ENCODE data around the gene ZNF385B. TPM values are rescaled to one million over a fixed set of nuclear protein-coding genes. Genes with fewer than 3 reads are reported as not detected.

ZNF385B gene
- total RNA-seq, 1 donor from 2014 or later, result 1.9 TPM

GRCh38 chr2:179447421-179447820 lies 414.0 kb downstream of the ZNF385B start:
- Mint-ChIP-seq H3K4me1 (ENCODE audit: unreplicated experiment) (peaks cover 5% of the 10 kb centered on the region), H3K27ac (no peak overlapping the region), H3K9me3 (no peaks in the 10 kb centered on the region), H3K27me3 (no peaks in the 10 kb centered on the region), H3K36me3 (no peaks in the 10 kb centered on the region), H3K4me3 (no peak overlapping the region)
- TF ChIP-seq CTCF (conservative IDR thresholded peaks at IDR 0.05), result no peak
- DNase-seq (ENCODE audit: extremely low spot score, unreplicated experiment), result no peak

GRCh38 chr2:179446476-179447141 lies 414.8 kb downstream of the ZNF385B start:
- Mint-ChIP-seq H3K27me3 (no peaks in the 10 kb centered on the region), H3K4me1 (ENCODE audit: unreplicated experiment) (peaks cover 5% of the 10 kb centered on the region), H3K4me3 (no peak overlapping the region), H3K27ac (no peak overlapping the region), H3K36me3 (no peaks in the 10 kb centered on the region), H3K9me3 (no peaks in the 10 kb centered on the region)
- no peak for DNase-seq (ENCODE audit: extremely low spot score, unreplicated experiment)
- TF ChIP-seq CTCF (conservative IDR thresholded peaks at IDR 0.05), result no peak

GRCh38 chr2:179444056-179444455 lies 417.4 kb downstream of the ZNF385B start:
- no peak overlapping the region for H3K4me3 Mint-ChIP-seq
- H3K9me3 Mint-ChIP-seq, result no peaks in the 10 kb centered on the region
- no peaks in the 10 kb centered on the region for H3K27me3 Mint-ChIP-seq
- peaks cover 5% of the 10 kb centered on the region for H3K4me1 Mint-ChIP-seq (ENCODE audit: unreplicated experiment)
- no peak for TF ChIP-seq CTCF (conservative IDR thresholded peaks at IDR 0.05)
- no peak overlapping the region for H3K27ac Mint-ChIP-seq
- no peak for DNase-seq (ENCODE audit: extremely low spot score, unreplicated experiment)
- no peaks in the 10 kb centered on the region for H3K36me3 Mint-ChIP-seq

GRCh38 chr2:179443180-179443579 lies 418.2 kb downstream of the ZNF385B start:
- DNase-seq (ENCODE audit: extremely low spot score, unreplicated experiment), result no peak
- H3K9me3 Mint-ChIP-seq, result no peaks in the 10 kb centered on the region
- TF ChIP-seq CTCF (conservative IDR thresholded peaks at IDR 0.05), result no peak
- no peaks in the 10 kb centered on the region for H3K36me3 Mint-ChIP-seq
- no peaks in the 10 kb centered on the region for H3K27me3 Mint-ChIP-seq
- H3K4me3 Mint-ChIP-seq, result no peak overlapping the region
- H3K4me1 Mint-ChIP-seq (ENCODE audit: unreplicated experiment), result peaks cover 10% of the 10 kb centered on the region
- no peak overlapping the region for H3K27ac Mint-ChIP-seq

- no peak overlapping the region for H3K4me3 Mint-ChIP-seq
- no peak overlapping the region for H3K27ac Mint-ChIP-seq
- H3K9me3 Mint-ChIP-seq, result no peaks in the 10 kb centered on the region
- no peak for DNase-seq (ENCODE audit: extremely low spot score, unreplicated experiment)
- no peaks in the 10 kb centered on the region for H3K27me3 Mint-ChIP-seq
- no peak for TF ChIP-seq CTCF (conservative IDR thresholded peaks at IDR 0.05)
- H3K4me1 Mint-ChIP-seq (ENCODE audit: unreplicated experiment), result peaks cover 13% of the 10 kb centered on the region
- H3K36me3 Mint-ChIP-seq, result no peaks in the 10 kb centered on the region
Observed at GRCh38 chr2:179442206-179442605, 419.2 kb downstream of the ZNF385B start.

Data from type B pancreatic cell (in vitro differentiated cells).